Endothelial cell of umbilical vein (primary cell): ENCODE results near the gene C14orf180. TPM values are rescaled to one million over a fixed set of nuclear protein-coding genes. Genes with fewer than 3 reads are reported as not detected.

Experiments used
- BruUV-seq: library from RNA; stranded (reverse); fragments of 400-500 nt; replicated peaks from 2 replicates; lab custom pipeline; 2021; lab: Mats Ljungman, UMichigan
- CTCF ChIA-PET: fragments of 300-600, 350-600 bp; sonication (Branson Sonifier 250); formaldehyde crosslinking; loops from one replicate; lab custom pipeline; 2021; ENCODE audit warnings: antibody characterized with exemption, inconsistent platforms; lab: Charles Lee
- POLR2A ChIA-PET: fragments of 300-600, 350-600 bp; sonication (Branson Sonifier 250); formaldehyde crosslinking; loops from one replicate; lab custom pipeline; 2021; ENCODE audit warnings: antibody characterized with exemption, inconsistent platforms; lab: Charles Lee
- DNase-seq: peaks from one replicate; pipeline ENCODE4 v3.0.0-alpha.2; 2011; ENCODE audit warnings: low read depth, low spot score
- FAIRE-seq: peaks from 2 replicates; lab custom pipeline; 2011; peaks lifted over from hg19 to GRCh38; lab: Jason Lieb, UNC
- H2AFZ ChIP-seq: 2 replicates; pipeline ENCODE4 v1.6.0; 2012; ENCODE audit warnings: low read depth, low read length, control low read depth, inconsistent platforms
- H3K27ac ChIP-seq: 2 replicates; pipeline ENCODE4 v1.5.1; 2011; ENCODE audit warnings: low read depth, mild to moderate bottlenecking, control low read depth, low read length, moderate library complexity; ENCODE audit not compliant: insufficient read depth
- H3K27me3 ChIP-seq, 2 experiments: 2 replicates each; pipeline versions ENCODE4 v1.6.0 to v1.6.1; 2011; ENCODE audit warnings: low read length in 2 of 2, mixed read lengths in 1 of 2; ENCODE audit not compliant: control insufficient read depth in 2 of 2, insufficient read depth in 2 of 2
- H3K36me3 ChIP-seq, 2 experiments: 2 replicates in 1 of 2; 3 replicates in 1 of 2; pipeline ENCODE4 v1.5.1; 2011; ENCODE audit warnings: low read length in 2 of 2, mild to moderate bottlenecking in 1 of 2, moderate library complexity in 1 of 2; ENCODE audit not compliant: control insufficient read depth in 2 of 2, insufficient read depth in 2 of 2; ENCODE audit errors: extremely low read depth in 1 of 2
- H3K4me1 ChIP-seq: 3 replicates; pipeline ENCODE4 v1.5.1; 2011; ENCODE audit warnings: mild to moderate bottlenecking, low read length; ENCODE audit not compliant: control insufficient read depth, insufficient read depth; ENCODE audit errors: extremely low read depth
- H3K4me2 ChIP-seq: 2 replicates; pipeline ENCODE4 v1.6.1; 2011; ENCODE audit warnings: low read length, control low read depth, mixed read lengths; ENCODE audit not compliant: insufficient read depth
- H3K4me3 ChIP-seq, 3 experiments: fragments of 200-600 bp in 1 of 3; sonication (generic), shearing (Covaris generic) in 1 of 3; replicated peaks in 1 of 3; 2 replicates each; pipeline ENCODE4 v1.5.1; 2011 to 2016; ENCODE audit warnings: control low read depth in 3 of 3, low read length in 3 of 3, mild to moderate bottlenecking in 2 of 3, inconsistent platforms in 1 of 3, low read depth in 1 of 3, moderate library complexity in 1 of 3; ENCODE audit not compliant: insufficient read depth in 1 of 3
- H3K79me2 ChIP-seq: 2 replicates; pipeline ENCODE4 v1.6.0; 2012; ENCODE audit warnings: low read length, inconsistent platforms; ENCODE audit not compliant: control insufficient read depth, insufficient read depth
- H3K9ac ChIP-seq: replicated peaks from 2 replicates; pipeline ENCODE3; 2011; ENCODE audit warnings: low read length, control low read depth; ENCODE audit not compliant: insufficient read depth; ENCODE audit errors: extremely low read depth
- H3K9me1 ChIP-seq: replicated peaks from 3 replicates; pipeline ENCODE4 v1.6.0; 2011; ENCODE audit warnings: mild to moderate bottlenecking, low read length; ENCODE audit not compliant: control insufficient read depth, insufficient read depth; ENCODE audit errors: extremely low read depth
- H3K9me3 ChIP-seq: replicated peaks from 2 replicates; pipeline ENCODE4 v1.5.1; 2012; ENCODE audit warnings: low read length, inconsistent platforms; ENCODE audit not compliant: control insufficient read depth, insufficient read depth
- H4K20me1 ChIP-seq: replicated peaks from 2 replicates; pipeline ENCODE3; 2011; ENCODE audit warnings: mild to moderate bottlenecking, low read length; ENCODE audit not compliant: control insufficient read depth, insufficient read depth; ENCODE audit errors: extremely low read depth
- CTCF ChIP-seq, 2 donors: IDR thresholded peaks; 1 replicate in 1 of 2; 2 replicates in 1 of 2; pipeline ENCODE4 v1.5.1; 2011; ENCODE audit warnings: low read length in 2 of 2, mild to moderate bottlenecking in 2 of 2, moderate library complexity in 2 of 2, control low read depth in 1 of 2, inconsistent platforms in 1 of 2, low read depth in 1 of 2; ENCODE audit not compliant: insufficient read depth in 1 of 2; ENCODE audit errors: extremely low read depth in 1 of 2
- EZH2 ChIP-seq: IDR thresholded peaks from 2 replicates; pipeline ENCODE4 v1.6.1; 2012; ENCODE audit warnings: borderline replicate concordance, low read depth, mild to moderate bottlenecking, moderate library complexity, low read length, inconsistent platforms; ENCODE audit not compliant: severe bottlenecking
- FOS ChIP-seq: IDR thresholded peaks from 2 replicates; pipeline ENCODE4 v1.6.1; 2011; ENCODE audit warnings: mild to moderate bottlenecking, low read length, moderate library complexity, borderline replicate concordance; ENCODE audit not compliant: insufficient read depth
- GATA2 ChIP-seq: IDR thresholded peaks from 2 replicates; pipeline ENCODE4 v1.7.0; 2011; ENCODE audit warnings: low read depth, mild to moderate bottlenecking, moderate library complexity, mixed read lengths, low read length; ENCODE audit not compliant: insufficient read length, insufficient read depth
- JUN ChIP-seq: IDR thresholded peaks from 2 replicates; pipeline ENCODE4 v1.6.1; 2011; ENCODE audit warnings: borderline replicate concordance, low read depth; ENCODE audit not compliant: insufficient read length, insufficient read depth
- MAX ChIP-seq: IDR thresholded peaks from 2 replicates; pipeline ENCODE4 v1.6.1; 2011; ENCODE audit not compliant: insufficient read depth, insufficient read length
- MYC ChIP-seq: IDR thresholded peaks from one replicate; pipeline ENCODE4 v1.6.1; 2011; ENCODE audit warnings: mild to moderate bottlenecking, low read depth, low read length
- POLR2A ChIP-seq: IDR thresholded peaks from 2 replicates; pipeline ENCODE4 v1.6.1; 2012; ENCODE audit warnings: low read depth, mild to moderate bottlenecking, control low read depth, low read length
- POLR2AphosphoS5 ChIP-seq: IDR thresholded peaks from 2 replicates; pipeline ENCODE4 v1.6.1; 2012; ENCODE audit warnings: low read depth, mild to moderate bottlenecking, control low read depth, low read length, moderate library complexity; ENCODE audit not compliant: insufficient read depth
- dilution Hi-C: fragments of 300-500 bp; cut with MboI; formaldehyde crosslinking; loops from one replicate; pipeline ENCODE4 v1.15.0; 2019; ENCODE audit warnings: low sequenced_read_pairs; ENCODE audit not compliant: extremely low pct_ligation_motif_present
- intact Hi-C: fragments of 100-400 bp; cut with micrococcal nuclease; formaldehyde crosslinking; loops from one replicate; pipeline ENCODE4 v1.10.0; 2022
- polyA plus RNA-seq, 4 experiments: library from polyadenylated mRNA; depleted of rRNA in 3 of 4; stranded (reverse) in 3 of 4; unstranded in 1 of 4; fragments of >200 nt; gene quantifications; 2 replicates each; pipeline versions ENCODE4 v1.2.1 to v1.2.3, GENCODE V29; 2011 to 2012; ENCODE audit warnings: missing spikeins in 1 of 4
- total RNA-seq: library from RNA; stranded (reverse); gene quantifications from 2 replicates; pipeline ENCODE4 v1.2.3, GENCODE V29; 2021

Gene C14orf180
- total and polyA plus RNA-seq, 2 donors (not counting 3 experiments of a cell fraction or from before 2014, with no cell fraction given) = not detected

- dilution Hi-C loops = no loop called here
- Histone ChIP-seq H3K9me1 (no peaks in the 10 kb centered on the region), H3K4me3 (no peak within 1 kb of the TSS), H3K27ac (no peak within 1 kb of the TSS), H3K4me1 (no peaks in the 10 kb centered on the region), H3K9ac (no peak within 1 kb of the TSS), H3K36me3 (no peaks in the 10 kb centered on the region), H4K20me1 (no peaks in the 10 kb centered on the region), H3K27me3 (peaks cover 0 to 3% of the 10 kb centered on the region in 2 experiments), H3K79me2 (no peaks in the 10 kb centered on the region), H2AFZ (peak within 1 kb of the TSS; percentile 27), H3K4me2 (no peak within 1 kb of the TSS), H3K9me3 (no peaks in the 10 kb centered on the region)
- no peak for FAIRE-seq
- BruUV-seq = no TSS peak
- ChIA-PET CTCF (interaction anchor here (0.7 to 1.2 kb wide), 2 partner anchors 41 to 467 kb away, joined by 3 to 5 read pairs; no protein-coding TSS in a partner anchor), POLR2A (no interaction called here)
- TF ChIP-seq EZH2 (peak; percentile 77), POLR2A (no peak)
- intact Hi-C loops = no loop called here
- peak; percentile 14 for DNase-seq
Observed at GRCh38 chr14:104604458-104605449, 25.2 kb downstream of the C14orf180 start, which contains the start of gene TMEM179. TMEM179 (minus strand) TSS chr14:104604772; CDS start chr14:104604741, 31 bp downstream.

GRCh38 chr14:104609666-104610065 is 30.1 kb downstream of the C14orf180 start:
- FAIRE-seq (no peak), DNase-seq (no peak)
- no peaks in the 10 kb centered on the region for H3K79me2 ChIP-seq
- no peak overlapping the region for H3K9ac ChIP-seq
- H3K9me1 ChIP-seq = no peaks in the 10 kb centered on the region
- no peak overlapping the region for H3K27ac ChIP-seq
- ChIA-PET CTCF (no interaction called here), POLR2A (no interaction called here)
- no peaks in the 10 kb centered on the region for H3K27me3 ChIP-seq
- TF ChIP-seq GATA2 (no peak), EZH2 (no peak), POLR2AphosphoS5 (no peak), POLR2A (no peak), CTCF (IDR thresholded peaks at IDR 0.05; ENCODE audit: extremely low read depth in 1 of 2, insufficient read depth in 1 of 2, low read depth in 1 of 2, low read length in 2 of 2) (no peak), JUN (no peak), MYC (no peak), FOS (no peak), MAX (no peak)
- H3K4me3 ChIP-seq = no peak overlapping the region
- H3K9me3 ChIP-seq = no peaks in the 10 kb centered on the region
- no peaks in the 10 kb centered on the region for H3K36me3 ChIP-seq
- no peak overlapping the region for H3K4me2 ChIP-seq
- intact Hi-C loops = no loop called here
- H3K4me1 ChIP-seq = no peaks in the 10 kb centered on the region
- no peaks in the 10 kb centered on the region for H4K20me1 ChIP-seq
- dilution Hi-C loops = no loop called here
- H2AFZ ChIP-seq = no peak overlapping the region
- BruUV-seq = no TSS peak
